HCT116 (cell line): Measurements from ENCODE around the gene AUTS2. TPM values are rescaled to one million over a fixed set of nuclear protein-coding genes. Genes with fewer than 3 reads are reported as not detected.

Experiments used
- ATAC-seq: fragments of 200-7000 bp; cut with Tn5 transposase; 2 replicates; pipeline ENCODE4 v1.9.1; 2020; ENCODE audit warnings: mild to moderate bottlenecking, moderate library complexity
- BruUV-seq: library from RNA; stranded (reverse); fragments of 400-500 nt; replicated peaks from 2 replicates; lab custom pipeline; 2021; lab: Mats Ljungman, UMichigan
- CTCF ChIA-PET: fragments of 300-600 bp; sonication (Branson Sonifier 250); formaldehyde crosslinking; loops from one replicate; lab custom pipeline; 2021; ENCODE audit warnings: antibody characterized with exemption; lab: Charles Lee
- POLR2A ChIA-PET: fragments of 300-600, 350-600 bp; sonication (Branson Sonifier 250); formaldehyde crosslinking; loops from one replicate; lab custom pipeline; 2021; ENCODE audit warnings: antibody characterized with exemption; lab: Charles Lee
- RAD21 ChIA-PET, 2 experiments: fragments of 300-600 bp; sonication (Branson Sonifier 250); formaldehyde crosslinking; loops; one replicate each; lab custom pipeline; 2023; ENCODE audit warnings: low total read pairs in 2 of 2; ENCODE audit not compliant: uncharacterized antibody in 2 of 2, unreplicated experiment in 2 of 2, low non-redundant PET in 1 of 2; lab: Charles Lee
- DNase-seq: peaks from one replicate; pipeline ENCODE4 v3.0.0-alpha.2; 2010; ENCODE audit warnings: low read depth, low spot score
- H2AFZ ChIP-seq: fragments of 200-600 bp; shearing (Covaris generic), sonication (generic); 2 replicates; pipeline ENCODE4 v1.6.1; 2017; ENCODE audit warnings: low read depth, mixed run types, mixed read lengths, antibody characterized with exemption, low read length; ENCODE audit not compliant: poor library complexity, severe bottlenecking
- H3K27ac ChIP-seq: 2 replicates; pipeline ENCODE4 v1.5.1; 2012; ENCODE audit warnings: low read depth, low read length
- H3K27me3 ChIP-seq: fragments of 200-600 bp; sonication (generic); 2 replicates; pipeline ENCODE4 v1.6.1; 2016; ENCODE audit warnings: mixed run types, low read length, mixed read lengths; ENCODE audit not compliant: insufficient read depth
- H3K36me3 ChIP-seq, 2 experiments: fragments of 200-500 bp in 1 of 2; fragments of 200-600 bp in 1 of 2; sonication (Bioruptor generic) in 1 of 2; sonication (generic) in 1 of 2; 2 replicates each; pipeline versions ENCODE4 v1.5.1 to v1.6.1; 2014 to 2016; ENCODE audit warnings: low read length in 2 of 2, inconsistent platforms in 1 of 2, mixed read lengths in 1 of 2, mixed run types in 1 of 2; ENCODE audit not compliant: insufficient read depth in 2 of 2, control insufficient read depth in 1 of 2
- H3K4me1 ChIP-seq, 2 experiments: fragments of 200-600 bp in 1 of 2; sonication (generic) in 1 of 2; 2 replicates each; pipeline versions ENCODE4 v1.5.1 to v1.6.1; 2012 to 2017; ENCODE audit warnings: low read length in 2 of 2, inconsistent platforms in 1 of 2, mild to moderate bottlenecking in 1 of 2, mixed read lengths in 1 of 2, mixed run types in 1 of 2, moderate library complexity in 1 of 2; ENCODE audit not compliant: insufficient read depth in 2 of 2, control insufficient read depth in 1 of 2
- H3K4me2 ChIP-seq: fragments of 200-600 bp; sonication (generic); 2 replicates; pipeline ENCODE4 v1.6.1; 2017; ENCODE audit warnings: mixed run types, low read length, mixed read lengths
- H3K4me3 ChIP-seq, 2 experiments: fragments of 200-600 bp in 1 of 2; sonication (generic) in 1 of 2; replicated peaks in 1 of 2; 2 replicates each; pipeline ENCODE4 v1.5.1; 2011 to 2016; ENCODE audit warnings: low read length in 2 of 2, control low read depth in 1 of 2, low read depth in 1 of 2, mild to moderate bottlenecking in 1 of 2, mixed read lengths in 1 of 2, mixed run types in 1 of 2
- H3K79me2 ChIP-seq: fragments of 200-600 bp; sonication (generic); 2 replicates; pipeline ENCODE4 v1.6.1; 2017; ENCODE audit warnings: mild to moderate bottlenecking, mixed run types, low read length, moderate library complexity, mixed read lengths; ENCODE audit not compliant: insufficient read depth
- H3K9ac ChIP-seq: fragments of 200-600 bp; sonication (generic); 2 replicates; pipeline ENCODE4 v1.6.1; 2016; ENCODE audit warnings: low read length, mixed read lengths
- H3K9me2 ChIP-seq: fragments of 200-600 bp; sonication (generic), shearing (Covaris generic); 2 replicates; pipeline ENCODE4 v1.6.1; 2017; ENCODE audit warnings: mixed run types, mild to moderate bottlenecking, moderate library complexity; ENCODE audit not compliant: insufficient read depth
- H3K9me3 ChIP-seq, 2 experiments: fragments of 200-500 bp in 1 of 2; fragments of 200-600 bp in 1 of 2; sonication (Bioruptor generic) in 1 of 2; sonication (generic) in 1 of 2; 2 replicates each; pipeline ENCODE4 v1.6.1; 2014 to 2017; ENCODE audit warnings: low read length in 2 of 2, mixed read lengths in 2 of 2, inconsistent platforms in 1 of 2, low read depth in 1 of 2, mild to moderate bottlenecking in 1 of 2, mixed run types in 1 of 2, moderate library complexity in 1 of 2; ENCODE audit not compliant: control insufficient read depth in 1 of 2, insufficient read depth in 1 of 2
- H4K20me1 ChIP-seq: fragments of 200-600 bp; sonication (generic), shearing (Covaris generic); 2 replicates; pipeline ENCODE4 v1.6.1; 2017; ENCODE audit warnings: mixed run types, mild to moderate bottlenecking, moderate library complexity; ENCODE audit not compliant: insufficient read depth
- ATF3 ChIP-seq: IDR thresholded peaks from 2 replicates; pipeline ENCODE4 v1.6.1; 2012
- CTCF ChIP-seq, 3 experiments: fragments of 200-600 bp in 1 of 3; sonication (generic) in 1 of 3; IDR thresholded peaks in 2 of 3; conservative IDR thresholded peaks in 1 of 3; 2 replicates each; pipeline ENCODE4 v1.5.1; 2012 to 2017; ENCODE audit warnings: low read depth in 2 of 3, low read length in 2 of 3, antibody characterized with exemption in 1 of 3, borderline replicate concordance in 1 of 3, control low read depth in 1 of 3, mild to moderate bottlenecking in 1 of 3, mixed read lengths in 1 of 3, mixed run types in 1 of 3, moderate library complexity in 1 of 3; ENCODE audit not compliant: insufficient read depth in 1 of 3
- EGR1 ChIP-seq: IDR thresholded peaks from 2 replicates; pipeline ENCODE4 v1.6.1; 2012; ENCODE audit warnings: low read depth
- EZH2phosphoT487 ChIP-seq: fragments of 200-600 bp; IDR thresholded peaks from 2 replicates; pipeline ENCODE4 v1.6.1; 2018; ENCODE audit warnings: antibody characterized with exemption, borderline replicate concordance
- FOSL1 ChIP-seq: IDR thresholded peaks from 2 replicates; pipeline ENCODE4 v1.6.1; 2012; ENCODE audit warnings: low read depth
- JUND ChIP-seq: IDR thresholded peaks from 2 replicates; pipeline ENCODE4 v1.6.1; 2012
- MAX ChIP-seq: IDR thresholded peaks from 2 replicates; pipeline ENCODE4 v1.6.1; 2012
- POLR2A ChIP-seq: IDR thresholded peaks from 2 replicates; pipeline ENCODE4 v1.7.0; 2011; ENCODE audit warnings: borderline replicate concordance; ENCODE audit not compliant: insufficient read depth, insufficient read length; ENCODE audit errors: extremely low read depth
- POLR2AphosphoS5 ChIP-seq: IDR thresholded peaks from 2 replicates; pipeline ENCODE4 v1.6.1; 2011; ENCODE audit warnings: mild to moderate bottlenecking, low read depth, low read length, moderate library complexity
- RAD21 ChIP-seq: IDR thresholded peaks from 2 replicates; pipeline ENCODE4 v1.6.1; 2012; ENCODE audit warnings: low read depth, mild to moderate bottlenecking
- REST ChIP-seq: IDR thresholded peaks from 2 replicates; pipeline ENCODE4 v1.6.1; 2012; ENCODE audit warnings: low read depth
- SIN3A ChIP-seq: IDR thresholded peaks from 2 replicates; pipeline ENCODE4 v1.6.1; 2012; ENCODE audit warnings: low read depth
- SP1 ChIP-seq: IDR thresholded peaks from 2 replicates; pipeline ENCODE4 v1.6.1; 2012; ENCODE audit warnings: low read depth
- SRF ChIP-seq: IDR thresholded peaks from 2 replicates; pipeline ENCODE4 v1.6.1; 2012; ENCODE audit warnings: low read depth
- TCF7L2 ChIP-seq: IDR thresholded peaks from 2 replicates; pipeline ENCODE4 v1.7.0; 2011; ENCODE audit warnings: borderline replicate concordance, inconsistent platforms; ENCODE audit not compliant: insufficient read depth, insufficient read length; ENCODE audit errors: extremely low read depth
- intact Hi-C: fragments of 100-400 bp; cut with micrococcal nuclease; formaldehyde crosslinking; loops from 2 replicates; pipeline ENCODE4 v1.10.0; 2022
- total RNA-seq: library from RNA; stranded (reverse); gene quantifications from one replicate; pipeline ENCODE4 v1.2.1, GENCODE V29; 2021; ENCODE audit not compliant: unreplicated experiment

The AUTS2 gene
- total RNA-seq, 1 experiment from 2014 or later: 0.93 TPM

GRCh38 chr7:70599446-70600190 lies 1001.3 kb downstream of the AUTS2 start:
- no peak overlapping the region for H3K27ac ChIP-seq
- H3K27me3 ChIP-seq: no peaks in the 10 kb centered on the region
- H3K36me3 ChIP-seq: no peaks in the 10 kb centered on the region
- BruUV-seq: no TSS peak
- TF ChIP-seq EZH2phosphoT487 (no peak), SIN3A (no peak), REST (no peak), POLR2AphosphoS5 (no peak)
- H3K79me2 ChIP-seq: no peaks in the 10 kb centered on the region
- POLR2A ChIA-PET: no interaction called here
- H3K9me2 ChIP-seq: no peaks in the 10 kb centered on the region
- no peak overlapping the region for H2AFZ ChIP-seq
- CTCF ChIA-PET: no interaction called here
- H3K9me3 ChIP-seq: peaks cover 0 to 12% of the 10 kb centered on the region in 2 experiments; a peak in 2 of 4 replicates
- RAD21 ChIA-PET: no interaction called here
- H3K4me2 ChIP-seq: no peak overlapping the region
- H4K20me1 ChIP-seq: no peaks in the 10 kb centered on the region
- H3K4me1 ChIP-seq: no peaks in the 10 kb centered on the region
- intact Hi-C loops: no loop called here
- DNase-seq: no peak
- no peak overlapping the region for H3K4me3 ChIP-seq
- no peak overlapping the region for H3K9ac ChIP-seq
- no peak for ATAC-seq

- no TSS peak for BruUV-seq
- ATAC-seq (no peak), DNase-seq (no peak)
- H3K4me3 ChIP-seq: no peak overlapping the region
- no peak overlapping the region for H3K9ac ChIP-seq
- CTCF ChIA-PET: no interaction called here
- H3K9me3 ChIP-seq: peaks cover 0 to 12% of the 10 kb centered on the region in 2 experiments; a peak in 2 of 4 replicates
- no peaks in the 10 kb centered on the region for H4K20me1 ChIP-seq
- H3K27ac ChIP-seq: no peak overlapping the region
- H3K9me2 ChIP-seq: no peaks in the 10 kb centered on the region
- no peaks in the 10 kb centered on the region for H3K27me3 ChIP-seq
- H3K4me1 ChIP-seq: no peaks in the 10 kb centered on the region
- no peaks in the 10 kb centered on the region for H3K36me3 ChIP-seq
- intact Hi-C loops: no loop called here
- no peak overlapping the region for H2AFZ ChIP-seq
- RAD21 ChIA-PET: no interaction called here
- H3K79me2 ChIP-seq: no peaks in the 10 kb centered on the region
- no peak overlapping the region for H3K4me2 ChIP-seq
- POLR2A ChIA-PET: no interaction called here
- no peak for TF ChIP-seq POLR2A
- no peak for TF ChIP-seq MAX
- TF ChIP-seq SIN3A: no peak
- TF ChIP-seq EGR1: no peak
- TF ChIP-seq EZH2phosphoT487: no peak
- TF ChIP-seq SP1: no peak
- no peak for TF ChIP-seq CTCF (IDR thresholded peaks at IDR 0.05 in 2 of 3, conservative IDR thresholded peaks at IDR 0.05 in 1 of 3; ENCODE audit: borderline replicate concordance in 1 of 3, insufficient read depth in 1 of 3, low read depth in 2 of 3, low read length in 2 of 3)
- no peak for TF ChIP-seq FOSL1
- TF ChIP-seq ATF3: no peak
- no peak for TF ChIP-seq TCF7L2
- TF ChIP-seq SRF: no peak
- no peak for TF ChIP-seq RAD21
- TF ChIP-seq POLR2AphosphoS5: no peak
- TF ChIP-seq JUND: no peak
These were observed 1002.7 kb downstream of the AUTS2 start for GRCh38 chr7:70600993-70601392.
